ENCODE data around the gene PHLPP1. TPM values are rescaled to one million over a fixed set of nuclear protein-coding genes. Genes with fewer than 3 reads are reported as not detected.
A peak's percentile ranks its signal among the peaks of the same experiment; 100 is the strongest.

The PHLPP1 gene
- total RNA-seq, 1 donor from 2014 or later = 3.4 TPM

DNA sequence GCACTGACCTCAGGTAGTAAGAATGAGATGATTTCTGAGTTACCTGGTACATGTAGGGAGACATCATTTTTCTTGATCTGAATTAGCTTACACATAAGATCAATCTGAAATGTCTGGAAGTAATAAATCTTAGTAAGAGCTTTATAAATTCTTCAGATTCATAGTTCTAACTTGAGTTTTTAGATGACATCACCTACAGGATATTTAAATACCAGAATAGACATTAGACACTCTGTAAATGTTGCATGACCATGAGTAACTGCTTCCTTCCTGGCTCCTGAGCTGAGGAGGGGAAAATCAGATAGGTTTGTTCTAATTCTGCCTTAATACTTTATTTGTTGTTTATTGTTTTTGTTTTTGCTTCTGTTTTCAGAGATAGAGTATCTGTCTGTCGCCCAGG lies 181.8 kb downstream of the PHLPP1 start:
- DNase-seq (ENCODE audit: low read depth) = peak; percentile 85
- no peak for FAIRE-seq
- H3K36me3 ChIP-seq (ENCODE audit: control insufficient read depth, insufficient read depth, low read length) = no peaks in the 10 kb centered on the region
- no peak overlapping the region for H3K4me3 ChIP-seq (ENCODE audit: low read depth, low read length)
- TF ChIP-seq, protein P1, sequence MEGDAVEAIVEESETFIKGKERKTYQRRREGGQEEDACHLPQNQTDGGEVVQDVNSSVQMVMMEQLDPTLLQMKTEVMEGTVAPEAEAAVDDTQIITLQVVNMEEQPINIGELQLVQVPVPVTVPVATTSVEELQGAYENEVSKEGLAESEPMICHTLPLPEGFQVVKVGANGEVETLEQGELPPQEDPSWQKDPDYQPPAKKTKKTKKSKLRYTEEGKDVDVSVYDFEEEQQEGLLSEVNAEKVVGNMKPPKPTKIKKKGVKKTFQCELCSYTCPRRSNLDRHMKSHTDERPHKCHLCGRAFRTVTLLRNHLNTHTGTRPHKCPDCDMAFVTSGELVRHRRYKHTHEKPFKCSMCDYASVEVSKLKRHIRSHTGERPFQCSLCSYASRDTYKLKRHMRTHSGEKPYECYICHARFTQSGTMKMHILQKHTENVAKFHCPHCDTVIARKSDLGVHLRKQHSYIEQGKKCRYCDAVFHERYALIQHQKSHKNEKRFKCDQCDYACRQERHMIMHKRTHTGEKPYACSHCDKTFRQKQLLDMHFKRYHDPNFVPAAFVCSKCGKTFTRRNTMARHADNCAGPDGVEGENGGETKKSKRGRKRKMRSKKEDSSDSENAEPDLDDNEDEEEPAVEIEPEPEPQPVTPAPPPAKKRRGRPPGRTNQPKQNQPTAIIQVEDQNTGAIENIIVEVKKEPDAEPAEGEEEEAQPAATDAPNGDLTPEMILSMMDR (IDR thresholded peaks at IDR 0.05; ENCODE audit: insufficient read depth, low read length, severe bottlenecking) = no peak
- H3K27me3 ChIP-seq (ENCODE audit: control insufficient read depth, insufficient read depth, low read length) = no peaks in the 10 kb centered on the region

DNA sequence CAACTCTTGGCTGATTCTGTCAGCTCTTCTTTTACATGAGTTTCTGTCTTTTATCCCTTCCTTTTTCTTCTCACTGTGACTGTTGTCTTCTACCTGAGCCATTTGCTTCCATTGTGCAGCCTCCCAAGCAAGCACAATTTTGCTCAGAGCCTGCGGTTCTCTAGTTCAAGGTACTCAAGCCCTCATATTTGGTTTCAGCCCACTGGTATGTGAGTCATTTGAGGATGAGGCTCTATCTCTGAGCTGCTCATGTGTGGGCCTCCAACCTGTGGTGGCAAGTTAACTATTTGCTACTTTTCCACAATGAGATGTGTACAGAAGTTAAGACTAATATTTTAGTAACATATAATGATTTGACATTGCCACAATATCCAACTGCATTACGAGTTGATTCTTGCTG lies 183.0 kb downstream of the PHLPP1 start:
- H3K27me3 ChIP-seq (ENCODE audit: control insufficient read depth, insufficient read depth, low read length) = no peaks in the 10 kb centered on the region
- no peak overlapping the region for H3K4me3 ChIP-seq (ENCODE audit: low read depth, low read length)
- DNase-seq (ENCODE audit: low read depth) (peak; percentile 77), FAIRE-seq (no peak)
- TF ChIP-seq, protein P1 (IDR thresholded peaks at IDR 0.05; ENCODE audit: insufficient read depth, low read length, severe bottlenecking) = no peak
- no peaks in the 10 kb centered on the region for H3K36me3 ChIP-seq (ENCODE audit: control insufficient read depth, insufficient read depth, low read length)

DNA sequence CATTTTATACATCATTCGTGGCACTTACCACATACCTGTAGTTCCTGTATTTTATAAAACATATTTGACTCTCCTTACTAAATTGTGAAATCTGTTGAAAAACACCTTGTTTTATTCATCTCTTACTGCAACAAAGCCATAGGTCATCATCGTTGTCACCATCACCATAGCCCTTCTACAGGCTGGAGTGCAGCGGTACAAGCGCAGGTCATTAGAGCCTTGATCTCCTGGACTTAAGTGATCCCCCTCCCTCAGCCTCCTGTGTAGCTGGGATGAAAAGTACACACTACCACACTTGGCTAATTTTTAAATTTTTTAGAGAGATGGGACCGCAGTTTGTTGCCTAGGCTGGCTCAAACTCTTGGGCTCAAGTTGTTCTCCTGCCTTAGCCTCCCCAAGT lies 184.2 kb downstream of the PHLPP1 start:
- H3K36me3 ChIP-seq (ENCODE audit: control insufficient read depth, insufficient read depth, low read length) = no peaks in the 10 kb centered on the region
- FAIRE-seq (no peak), DNase-seq (ENCODE audit: low read depth) (no peak)
- H3K27me3 ChIP-seq (ENCODE audit: control insufficient read depth, insufficient read depth, low read length) = no peaks in the 10 kb centered on the region
- no peak overlapping the region for H3K4me3 ChIP-seq (ENCODE audit: low read depth, low read length)
- TF ChIP-seq, protein P1 (IDR thresholded peaks at IDR 0.05; ENCODE audit: insufficient read depth, low read length, severe bottlenecking) = no peak

DNA sequence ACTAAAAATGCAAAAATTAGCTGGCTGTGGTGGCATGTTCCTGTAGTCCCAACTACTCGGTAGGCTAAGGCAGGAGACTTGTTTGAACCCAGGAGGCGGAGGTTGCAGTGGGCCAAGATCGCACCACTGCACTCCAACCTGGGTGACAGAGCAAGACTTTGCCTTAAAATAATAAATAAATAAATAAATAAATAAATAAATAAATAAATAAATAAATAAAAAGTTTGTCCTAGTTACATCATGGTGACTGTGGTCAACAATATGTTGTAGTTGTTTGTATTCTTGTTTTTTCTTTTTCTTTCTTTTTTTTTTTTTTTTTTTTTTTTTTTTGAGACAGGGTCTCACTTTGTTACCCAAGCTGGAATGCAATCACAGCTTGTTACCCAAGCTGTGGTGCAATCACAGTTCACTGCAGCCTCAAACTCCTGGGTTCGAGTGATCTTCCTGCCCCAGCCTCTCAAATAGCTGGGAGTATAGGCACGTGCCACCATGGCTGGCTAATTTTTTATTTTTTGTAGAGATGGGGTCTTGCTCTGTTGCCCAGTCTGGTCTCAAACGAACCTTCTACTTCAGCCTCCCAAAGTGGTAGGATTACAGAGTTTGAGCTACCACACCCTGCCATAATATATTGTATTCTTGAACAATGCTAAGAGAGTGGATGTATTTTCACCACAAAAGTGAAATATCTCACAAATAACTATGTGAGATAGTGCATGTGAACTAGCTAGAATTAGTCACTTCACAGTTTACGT lies 185.0 kb downstream of the PHLPP1 start:
- Histone ChIP-seq H3K4me3 (ENCODE audit: low read depth, low read length) (no peak overlapping the region), H3K27me3 (ENCODE audit: control insufficient read depth, insufficient read depth, low read length) (no peaks in the 10 kb centered on the region), H3K36me3 (ENCODE audit: control insufficient read depth, insufficient read depth, low read length) (no peaks in the 10 kb centered on the region)
- DNase-seq (ENCODE audit: low read depth) (no peak), FAIRE-seq (no peak)
- TF ChIP-seq, protein P1 (IDR thresholded peaks at IDR 0.05; ENCODE audit: insufficient read depth, low read length, severe bottlenecking) = no peak

DNA sequence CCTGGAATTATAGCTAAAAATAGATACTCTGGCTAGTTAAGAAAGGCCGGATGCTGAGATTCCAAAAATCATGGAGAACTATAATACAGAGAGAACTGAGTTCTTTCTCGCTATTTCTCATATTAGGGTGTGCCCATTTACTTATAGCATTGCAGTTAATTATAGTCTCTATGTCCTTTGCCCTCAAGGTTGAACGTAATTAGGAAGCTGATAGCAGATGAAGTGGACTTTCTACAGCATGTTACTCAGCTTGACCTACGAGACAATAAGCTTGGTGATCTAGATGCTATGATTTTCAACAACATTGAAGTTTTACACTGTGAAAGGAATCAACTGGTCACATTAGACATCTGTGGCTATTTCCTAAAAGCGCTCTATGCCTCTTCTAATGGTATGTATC lies 187.4 kb downstream of the PHLPP1 start:
- no peak for FAIRE-seq
- TF ChIP-seq, protein P1 (IDR thresholded peaks at IDR 0.05; ENCODE audit: insufficient read depth, low read length, severe bottlenecking) = no peak

More for the DNA sequence above, 187.4 kb downstream of the PHLPP1 start:
- no peak for DNase-seq (ENCODE audit: low read depth)
- H3K27me3 ChIP-seq (ENCODE audit: control insufficient read depth, insufficient read depth, low read length) = no peaks in the 10 kb centered on the region
- H3K4me3 ChIP-seq (ENCODE audit: low read depth, low read length) = no peak overlapping the region
- no peaks in the 10 kb centered on the region for H3K36me3 ChIP-seq (ENCODE audit: control insufficient read depth, insufficient read depth, low read length)
